Calu3 (cell line): ENCODE results near the gene MAML3. TPM values are rescaled to one million over a fixed set of nuclear protein-coding genes. Genes with fewer than 3 reads are reported as not detected.

Source experiments
- BruUV-seq: library from RNA; stranded (reverse); fragments of 400-500 nt; replicated peaks from 2 replicates; lab custom pipeline; 2021; lab: Mats Ljungman, UMichigan
- CTCF ChIA-PET: fragments of 300-600 bp; sonication (Branson Sonifier 250); formaldehyde crosslinking; loops from one replicate; lab custom pipeline; 2022; ENCODE audit warnings: antibody characterized with exemption; lab: Charles Lee
- DNase-seq: peaks from one replicate; pipeline ENCODE4 v3.0.0; 2022
- H3K27ac Mint-ChIP-seq: one replicate; pipeline ENCODE4 v1.8.0; 2022; ENCODE audit warnings: mixed read lengths; ENCODE audit not compliant: unreplicated experiment
- H3K27me3 Mint-ChIP-seq: one replicate; pipeline ENCODE4 v1.8.0; 2022; ENCODE audit warnings: mixed read lengths; ENCODE audit not compliant: unreplicated experiment
- H3K36me3 Mint-ChIP-seq: one replicate; pipeline ENCODE4 v1.8.0; 2022; ENCODE audit warnings: mild to moderate bottlenecking, moderate library complexity, mixed read lengths; ENCODE audit not compliant: insufficient read depth, unreplicated experiment
- H3K4me1 Mint-ChIP-seq: one replicate; pipeline ENCODE4 v1.8.0; 2022; ENCODE audit warnings: mild to moderate bottlenecking, low read depth, mixed read lengths; ENCODE audit not compliant: unreplicated experiment
- H3K4me3 Mint-ChIP-seq: one replicate; pipeline ENCODE4 v1.8.0; 2022; ENCODE audit warnings: mild to moderate bottlenecking, low read depth, moderate library complexity, mixed read lengths; ENCODE audit not compliant: unreplicated experiment
- H3K9me3 Mint-ChIP-seq: one replicate; pipeline ENCODE4 v1.8.0; 2022; ENCODE audit warnings: low read depth, mixed read lengths; ENCODE audit not compliant: unreplicated experiment
- intact Hi-C: fragments of 100-400 bp; cut with micrococcal nuclease; formaldehyde crosslinking; loops from one replicate; pipeline ENCODE4 v1.10.0; 2022; ENCODE audit not compliant: unreplicated experiment
- total RNA-seq: library from RNA; stranded (reverse); gene quantifications from 2 replicates; pipeline ENCODE4 v1.2.3, GENCODE V29; 2022
- TF ChIP-seq, protein P1 (sequence below): fragments of 200-600 bp; IDR thresholded peaks from one replicate; pipeline ENCODE4 v1.8.0; 2022; ENCODE audit warnings: antibody characterized with exemption; ENCODE audit not compliant: unreplicated experiment

The MAML3 gene
- total RNA-seq, 1 experiment from 2014 or later = 4.0 TPM

DNA sequence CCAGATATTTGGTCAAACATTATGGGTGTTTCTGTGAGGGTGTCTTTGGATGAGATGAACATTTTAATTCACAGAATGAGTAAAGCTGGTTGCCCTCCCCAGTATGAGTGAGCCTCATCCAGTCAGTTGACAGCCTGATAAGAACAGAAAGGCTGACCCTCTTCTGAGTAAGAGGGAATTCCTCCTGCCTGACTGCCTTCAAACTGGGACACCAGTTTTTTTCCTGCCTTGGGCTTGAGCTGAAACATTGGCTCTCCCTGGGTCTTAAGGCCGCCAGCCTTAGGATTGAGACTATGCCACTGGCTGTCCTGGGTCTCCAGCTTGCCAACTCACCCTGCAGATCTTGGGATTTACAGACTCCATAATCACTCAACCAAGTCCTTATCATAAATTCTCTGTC lies 14.5 kb upstream of the MAML3 start:
- H3K9me3 Mint-ChIP-seq = no peaks in the 10 kb centered on the region
- no peak overlapping the region for H3K27ac Mint-ChIP-seq
- no peaks in the 10 kb centered on the region for H3K4me1 Mint-ChIP-seq
- TF ChIP-seq, protein P1, sequence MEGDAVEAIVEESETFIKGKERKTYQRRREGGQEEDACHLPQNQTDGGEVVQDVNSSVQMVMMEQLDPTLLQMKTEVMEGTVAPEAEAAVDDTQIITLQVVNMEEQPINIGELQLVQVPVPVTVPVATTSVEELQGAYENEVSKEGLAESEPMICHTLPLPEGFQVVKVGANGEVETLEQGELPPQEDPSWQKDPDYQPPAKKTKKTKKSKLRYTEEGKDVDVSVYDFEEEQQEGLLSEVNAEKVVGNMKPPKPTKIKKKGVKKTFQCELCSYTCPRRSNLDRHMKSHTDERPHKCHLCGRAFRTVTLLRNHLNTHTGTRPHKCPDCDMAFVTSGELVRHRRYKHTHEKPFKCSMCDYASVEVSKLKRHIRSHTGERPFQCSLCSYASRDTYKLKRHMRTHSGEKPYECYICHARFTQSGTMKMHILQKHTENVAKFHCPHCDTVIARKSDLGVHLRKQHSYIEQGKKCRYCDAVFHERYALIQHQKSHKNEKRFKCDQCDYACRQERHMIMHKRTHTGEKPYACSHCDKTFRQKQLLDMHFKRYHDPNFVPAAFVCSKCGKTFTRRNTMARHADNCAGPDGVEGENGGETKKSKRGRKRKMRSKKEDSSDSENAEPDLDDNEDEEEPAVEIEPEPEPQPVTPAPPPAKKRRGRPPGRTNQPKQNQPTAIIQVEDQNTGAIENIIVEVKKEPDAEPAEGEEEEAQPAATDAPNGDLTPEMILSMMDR = no peak
- H3K27me3 Mint-ChIP-seq = no peaks in the 10 kb centered on the region
- intact Hi-C loops = no loop called here
- no peaks in the 10 kb centered on the region for H3K36me3 Mint-ChIP-seq
- H3K4me3 Mint-ChIP-seq = no peak overlapping the region
- CTCF ChIA-PET = no interaction called here
- BruUV-seq = no TSS peak
- DNase-seq = no peak

DNA sequence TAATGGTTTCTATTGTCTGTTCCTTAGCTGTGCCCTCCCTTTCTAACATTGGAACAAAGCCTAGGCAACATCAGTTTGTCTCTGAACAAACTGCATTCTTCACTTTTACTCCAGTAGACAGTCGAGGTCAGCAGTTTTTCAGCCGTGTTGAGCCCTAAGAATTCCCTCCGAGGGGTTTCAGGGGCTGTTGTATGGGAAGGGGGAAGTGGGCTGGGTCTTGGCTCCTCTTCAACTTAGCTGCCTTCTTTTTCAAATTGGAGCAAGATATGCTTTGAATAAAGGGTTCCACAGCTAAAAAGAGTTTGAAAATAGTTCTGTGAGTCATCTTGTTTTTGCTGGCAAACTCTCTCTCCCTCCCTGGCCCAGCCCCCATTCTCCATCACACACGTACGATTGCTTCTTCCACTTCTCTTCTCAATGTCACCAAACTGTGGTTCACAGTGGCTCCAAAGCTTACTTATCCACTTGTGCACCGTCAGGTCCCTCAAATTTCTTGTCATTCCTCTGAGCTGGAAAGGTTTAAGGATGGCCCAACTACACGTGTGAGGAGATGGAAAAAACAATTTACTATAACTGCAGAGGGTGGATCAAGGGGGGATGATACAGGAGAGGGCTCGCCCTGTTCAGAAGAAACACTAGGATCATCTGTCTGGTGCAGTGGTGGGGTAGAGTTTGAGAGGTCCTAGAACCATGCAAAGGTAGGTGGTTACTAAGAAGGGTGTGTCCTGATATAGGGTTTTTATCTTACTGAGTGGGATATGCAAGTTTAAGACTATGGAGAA lies 9.2 kb upstream of the MAML3 start:
- DNase-seq = no peak
- H3K4me1 Mint-ChIP-seq = no peaks in the 10 kb centered on the region
- TF ChIP-seq, protein P1 = no peak
- H3K27me3 Mint-ChIP-seq = no peaks in the 10 kb centered on the region
- H3K4me3 Mint-ChIP-seq = no peak overlapping the region
- intact Hi-C loops = no loop called here
- no peaks in the 10 kb centered on the region for H3K36me3 Mint-ChIP-seq
- no TSS peak for BruUV-seq
- H3K27ac Mint-ChIP-seq = no peak overlapping the region
- CTCF ChIA-PET = no interaction called here
- H3K9me3 Mint-ChIP-seq = no peaks in the 10 kb centered on the region

DNA sequence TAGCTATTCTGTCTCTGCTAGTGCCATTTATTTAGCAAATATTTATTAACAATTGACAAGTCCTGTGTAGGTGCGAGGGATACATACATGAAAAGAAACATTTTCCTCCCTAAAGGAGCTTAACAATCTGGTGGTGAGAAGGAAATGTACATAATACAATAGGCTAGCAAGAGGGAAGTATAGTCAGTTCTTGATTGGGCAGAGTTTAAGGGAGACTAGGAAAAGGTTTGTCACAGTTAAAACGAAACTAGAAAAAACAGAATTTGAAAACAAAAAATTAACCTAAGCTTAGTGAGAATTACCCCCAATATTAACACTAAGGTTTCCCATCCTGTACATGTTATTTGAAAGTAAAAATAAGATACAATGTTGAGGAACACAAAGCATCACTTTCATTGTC lies 8.6 kb upstream of the MAML3 start:
- intact Hi-C loops = no loop called here
- TF ChIP-seq, protein P1 = no peak
- CTCF ChIA-PET = no interaction called here
- no peaks in the 10 kb centered on the region for H3K4me1 Mint-ChIP-seq
- H3K36me3 Mint-ChIP-seq = no peaks in the 10 kb centered on the region
- BruUV-seq = no TSS peak
- H3K4me3 Mint-ChIP-seq = no peak overlapping the region
- no peak for DNase-seq
- H3K27me3 Mint-ChIP-seq = no peaks in the 10 kb centered on the region
- H3K27ac Mint-ChIP-seq = no peak overlapping the region
- H3K9me3 Mint-ChIP-seq = no peaks in the 10 kb centered on the region

DNA sequence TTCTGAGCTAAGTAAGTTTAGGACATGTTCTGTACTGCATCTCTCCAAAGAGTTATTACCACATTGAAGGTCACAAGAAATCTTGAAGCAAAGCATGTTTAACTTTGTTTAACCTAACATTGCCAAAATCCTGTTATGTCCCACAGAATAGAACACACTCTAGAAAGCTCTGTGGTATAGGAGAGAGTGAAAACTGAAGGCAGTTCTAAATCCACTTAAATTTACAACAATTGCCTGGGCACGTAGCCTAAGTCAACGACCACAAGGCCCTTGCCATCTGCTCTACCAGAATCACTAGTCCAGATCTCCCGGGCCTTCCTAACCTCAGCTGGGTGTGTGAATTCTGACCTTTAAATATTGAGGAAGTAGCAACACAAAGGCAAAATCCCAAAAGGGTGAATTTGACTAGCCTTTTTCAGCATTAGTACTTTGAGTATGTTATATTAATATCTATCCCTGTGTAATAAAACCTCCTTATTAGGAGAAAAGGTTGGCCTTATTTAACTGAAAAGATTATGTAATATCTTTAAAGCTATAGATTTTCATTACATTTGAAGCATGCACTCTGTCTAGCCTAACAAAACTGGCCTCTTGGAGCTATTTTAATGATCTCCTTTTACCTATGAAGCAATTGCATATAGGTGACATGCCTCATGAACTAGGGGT lies 4.5 kb upstream of the MAML3 start:
- H3K4me3 Mint-ChIP-seq = no peak overlapping the region
- TF ChIP-seq, protein P1 = no peak
- no peaks in the 10 kb centered on the region for H3K4me1 Mint-ChIP-seq
- no peak overlapping the region for H3K27ac Mint-ChIP-seq
- intact Hi-C loops = loop anchor here (10.0 kb wide), 1 partner anchor 166 kb away; no protein-coding TSS in a partner anchor
- CTCF ChIA-PET = interaction anchor here (1.0 kb wide), 1 partner anchor 76 kb away, joined by 3 read pairs; no protein-coding TSS in a partner anchor
- no TSS peak for BruUV-seq
- H3K36me3 Mint-ChIP-seq = peaks cover 11% of the 10 kb centered on the region
- H3K9me3 Mint-ChIP-seq = no peaks in the 10 kb centered on the region
- H3K27me3 Mint-ChIP-seq = no peaks in the 10 kb centered on the region
- no peak for DNase-seq
